H1 (cell line): ENCODE results near the gene LRR1. TPM values are rescaled to one million over a fixed set of nuclear protein-coding genes. Genes with fewer than 3 reads are reported as not detected.
A peak's percentile ranks its signal among the peaks of the same experiment; 100 is the strongest.

Experiments
- CTCF ChIA-PET: fragments of 300-600 bp; sonication (Branson Sonifier 250); formaldehyde crosslinking; loops from one replicate; lab custom pipeline; 2021; ENCODE audit not compliant: partially characterized antibody; lab: Charles Lee
- POLR2A ChIA-PET: fragments of 300-600 bp; sonication (Branson Sonifier 250); formaldehyde crosslinking; loops from one replicate; lab custom pipeline; 2021; ENCODE audit warnings: inconsistent platforms; ENCODE audit not compliant: partially characterized antibody; lab: Charles Lee
- DNase-seq, 2 experiments: peaks; one replicate each; pipeline versions ENCODE4 v3.0.0 to v3.0.0-alpha.2; 2010 to 2022; ENCODE audit warnings: low spot score in 2 of 2, low read depth in 1 of 2, mixed read lengths in 1 of 2
- FAIRE-seq: peaks from 2 replicates; lab custom pipeline; 2011; peaks lifted over from hg19 to GRCh38; lab: Jason Lieb, UNC
- H2AFZ ChIP-seq: 2 replicates; pipeline ENCODE4 v1.8.1; 2012; ENCODE audit warnings: low read length, inconsistent platforms
- H2AK5ac ChIP-seq: 2 replicates; pipeline ENCODE4 v1.6.1; 2013; ENCODE audit warnings: low read depth, low read length
- H2BK120ac ChIP-seq: replicated peaks from 2 replicates; pipeline ENCODE3; 2013; ENCODE audit warnings: low read depth, low read length, inconsistent platforms
- H2BK12ac ChIP-seq: 2 replicates; pipeline ENCODE4 v1.6.1; 2013; ENCODE audit warnings: low read depth, low read length
- H2BK15ac ChIP-seq: 2 replicates; pipeline ENCODE4 v1.6.1; 2013; ENCODE audit warnings: low read length
- H2BK20ac ChIP-seq: 2 replicates; pipeline ENCODE4 v1.6.1; 2013; ENCODE audit warnings: low read length
- H2BK5ac ChIP-seq: 2 replicates; pipeline ENCODE4 v1.6.1; 2013; ENCODE audit warnings: low read depth, low read length
- H3K14ac ChIP-seq: 2 replicates; pipeline ENCODE4 v1.6.1; 2013; ENCODE audit warnings: inconsistent platforms; ENCODE audit not compliant: insufficient read length
- H3K18ac ChIP-seq: 2 replicates; pipeline ENCODE4 v1.6.1; 2013; ENCODE audit warnings: low read length; ENCODE audit errors: extremely low read depth
- H3K23ac ChIP-seq: 2 replicates; pipeline ENCODE4 v1.6.1; 2013; ENCODE audit warnings: inconsistent platforms; ENCODE audit not compliant: insufficient read length
- H3K23me2 ChIP-seq: 2 replicates; pipeline ENCODE4 v1.6.1; 2013; ENCODE audit warnings: low read depth, low read length
- H3K27ac ChIP-seq: 2 replicates; pipeline ENCODE4 v1.6.1; 2011; ENCODE audit warnings: low read depth, low read length, inconsistent platforms
- H3K27me3 ChIP-seq, 4 experiments: replicated peaks in 1 of 4; 1 replicate in 1 of 4; 2 replicates in 3 of 4; pipeline versions ENCODE4 v1.6.1 to v1.8.1; 2011 to 2013; ENCODE audit warnings: low read length in 3 of 4, mild to moderate bottlenecking in 3 of 4, inconsistent platforms in 2 of 4, mixed read lengths in 2 of 4, moderate library complexity in 1 of 4; ENCODE audit not compliant: control insufficient read depth in 3 of 4, insufficient read depth in 3 of 4; ENCODE audit errors: extremely low read depth in 1 of 4
- H3K36me3 ChIP-seq, 4 experiments: 2 replicates each; pipeline versions ENCODE4 v1.6.1 to v1.8.1; 2011 to 2013; ENCODE audit warnings: mild to moderate bottlenecking in 4 of 4, low read length in 3 of 4, moderate library complexity in 2 of 4, control low read depth in 1 of 4, inconsistent platforms in 1 of 4; ENCODE audit not compliant: insufficient read depth in 4 of 4, control insufficient read depth in 2 of 4
- H3K4ac ChIP-seq: replicated peaks from 2 replicates; pipeline ENCODE3; 2013; ENCODE audit warnings: low read length, low read depth, mixed read lengths, inconsistent platforms; ENCODE audit not compliant: insufficient read length
- H3K4me1 ChIP-seq, 4 experiments: replicated peaks in 1 of 4; 1 replicate in 1 of 4; 2 replicates in 3 of 4; pipeline versions ENCODE4 v1.6.1 to v1.8.1; 2011 to 2013; ENCODE audit warnings: low read length in 3 of 4, inconsistent platforms in 2 of 4, mixed read lengths in 1 of 4; ENCODE audit not compliant: insufficient read depth in 4 of 4, control insufficient read depth in 3 of 4
- H3K4me2 ChIP-seq, 2 experiments: 2 replicates each; pipeline versions ENCODE4 v1.6.1 to v1.8.1; 2011 to 2013; ENCODE audit warnings: low read depth in 2 of 2, low read length in 2 of 2, control low read depth in 1 of 2, inconsistent platforms in 1 of 2, mild to moderate bottlenecking in 1 of 2; ENCODE audit not compliant: insufficient read depth in 1 of 2
- H3K4me3 ChIP-seq, 4 experiments: fragments of 200-600, 300-600 bp in 1 of 4; sonication (generic), shearing (Covaris generic), sonication (Bioruptor Twin) in 1 of 4; 2 replicates each; pipeline versions ENCODE4 v1.5.1 to v1.8.1; 2011 to 2016; ENCODE audit warnings: low read length in 4 of 4, low read depth in 3 of 4, control low read depth in 2 of 4, inconsistent platforms in 2 of 4, mild to moderate bottlenecking in 2 of 4, mixed read lengths in 1 of 4, moderate library complexity in 1 of 4; ENCODE audit not compliant: insufficient read depth in 2 of 4; ENCODE audit errors: extremely low read depth in 1 of 4
- H3K56ac ChIP-seq: replicated peaks from 2 replicates; pipeline ENCODE3; 2013; ENCODE audit warnings: low read depth, mild to moderate bottlenecking, mixed read lengths, low read length, inconsistent platforms; ENCODE audit not compliant: insufficient read length
- H3K79me1 ChIP-seq: 2 replicates; pipeline ENCODE4 v1.6.1; 2013; ENCODE audit warnings: low read depth, low read length, control low read depth
- H3K79me2 ChIP-seq, 2 experiments: 2 replicates each; pipeline versions ENCODE4 v1.6.1 to v1.8.1; 2012 to 2013; ENCODE audit warnings: low read length in 2 of 2, mild to moderate bottlenecking in 2 of 2, inconsistent platforms in 1 of 2; ENCODE audit not compliant: insufficient read depth in 2 of 2, control insufficient read depth in 1 of 2
- H3K9ac ChIP-seq, 4 experiments: replicated peaks in 1 of 4; 1 replicate in 1 of 4; 2 replicates in 3 of 4; pipeline versions ENCODE4 v1.6.1 to v1.8.1; 2011 to 2013; ENCODE audit warnings: low read depth in 3 of 4, low read length in 3 of 4, control low read depth in 2 of 4, mild to moderate bottlenecking in 2 of 4, moderate library complexity in 2 of 4, inconsistent platforms in 1 of 4; ENCODE audit errors: extremely low read depth in 1 of 4
- H3K9me3 ChIP-seq, 2 experiments: 2 replicates each; pipeline versions ENCODE4 v1.6.1 to v1.8.1; 2012 to 2013; ENCODE audit warnings: mild to moderate bottlenecking in 2 of 2, moderate library complexity in 2 of 2, control low read depth in 1 of 2, inconsistent platforms in 1 of 2, low read depth in 1 of 2, low read length in 1 of 2, mixed read lengths in 1 of 2; ENCODE audit not compliant: insufficient read depth in 2 of 2
- H4K20me1 ChIP-seq, 2 experiments: replicated peaks in 1 of 2; 2 replicates each; pipeline versions ENCODE3 to v1.8.1; 2011 to 2013; ENCODE audit warnings: inconsistent platforms in 2 of 2, low read length in 2 of 2, mild to moderate bottlenecking in 1 of 2; ENCODE audit not compliant: insufficient read depth in 2 of 2, control insufficient read depth in 1 of 2
- H4K5ac ChIP-seq: 2 replicates; pipeline ENCODE4 v1.6.1; 2013; ENCODE audit warnings: low read length, low read depth, mixed read lengths, inconsistent platforms; ENCODE audit not compliant: insufficient read length
- H4K8ac ChIP-seq: 2 replicates; pipeline ENCODE4 v1.8.0; 2013; ENCODE audit warnings: mild to moderate bottlenecking, moderate library complexity, low read length, inconsistent platforms; ENCODE audit not compliant: insufficient read depth; ENCODE audit errors: extremely low read depth
- H4K91ac ChIP-seq: replicated peaks from 2 replicates; pipeline ENCODE3; 2013; ENCODE audit warnings: low read length, mixed read lengths, inconsistent platforms; ENCODE audit not compliant: insufficient read length
- SIX5 ChIP-seq: IDR thresholded peaks from 2 replicates; pipeline ENCODE4 v1.6.1; 2011; ENCODE audit warnings: mild to moderate bottlenecking, low read depth, low read length
- WGBS, 2 experiments: shearing (Covaris generic) in 1 of 2; methylation state at CpG; one replicate each; pipeline versions ENCODE4 v1.1.6 to v1.1.7; 2013 to 2015; ENCODE audit warnings: low lambda C conversion rate in 2 of 2, mixed read lengths in 2 of 2, inconsistent platforms in 1 of 2, low coverage in 1 of 2, missing lambda C conversion rate in 1 of 2; ENCODE audit not compliant: insufficient replicate concordance in 2 of 2, insufficient coverage in 1 of 2, insufficient read length in 1 of 2; ENCODE audit errors: extremely low coverage in 1 of 2, missing lambda C conversion rate in 1 of 2; 5-methylcytosine and 5-hydroxymethylcytosine counted together
- polyA plus RNA-seq, 7 experiments: library from polyadenylated mRNA; depleted of rRNA in 3 of 7; stranded (reverse) in 5 of 7; unstranded in 2 of 7; fragments of >200 nt in 5 of 7; fragments of 200-250 nt in 2 of 7; gene quantifications; 1 replicate in 5 of 7; 2 replicates in 1 of 7; 4 replicates in 1 of 7; pipeline versions ENCODE4 v1.2.1 to v1.2.3, GENCODE V29; 2011 to 2013; ENCODE audit warnings: missing spikeins in 2 of 7, mixed read lengths in 2 of 7
- total RNA-seq: library from RNA; stranded (reverse); fragmentation: NEBNext Ultra II Directional; extraction: Animal tissue kit (Norgen Biotek cat#: 25700); gene quantifications from 2 replicates; pipeline ENCODE4 v1.2.1, GENCODE V29; 2021
- TF ChIP-seq, protein P1 (sequence below): IDR thresholded peaks from 2 replicates; pipeline ENCODE4 v1.6.1; 2012; ENCODE audit warnings: inconsistent platforms

The LRR1 gene
- total and polyA plus RNA-seq, 2 of the 8 experiments (the other 6 are each of a cell fraction or from before 2014, with no cell fraction given), result 30.7 to 37.5 TPM

GRCh38 chr14:49549881-49550280 lies 48.9 kb upstream of the LRR1 start:
- Histone ChIP-seq H3K14ac (no peak overlapping the region), H2BK15ac (no peak overlapping the region; the same call in 1 of the 2 replicates), H2AFZ (peak overlapping the region; percentile 31), H3K23ac (no peak overlapping the region), H3K79me2 (no peaks in the 10 kb centered on the region), H3K9ac (no peak overlapping the region), H3K27ac (no peak overlapping the region), H4K91ac (no peak overlapping the region), H3K9me3 (no peaks in the 10 kb centered on the region; a peak in 2 of 4 replicates), H2BK5ac (no peak overlapping the region; the same call in 1 of the 2 replicates), H3K4me2 (peak overlapping the region; percentile 18 to 40; a peak in 3 of 4 replicates), H3K23me2 (no peaks in the 10 kb centered on the region; the same call in 1 of the 2 replicates), H2BK12ac (no peak overlapping the region), H3K4me3 (peak overlapping the region in 3 of 4 experiments; percentile 6 to 37 (median 8); a peak in 2 of 8 replicates), H2BK20ac (no peak overlapping the region), H2AK5ac (no peak overlapping the region), H3K4ac (no peak overlapping the region), H3K18ac (0 out of 2 replicates have a peak overlapping the region, but pooled peaks have one; percentile 1), H3K4me1 (peaks cover 0 to 9% (median 6%) of the 10 kb centered on the region in 4 experiments; a peak in 3 of 7 replicates), H4K5ac (peak overlapping the region; percentile 62), H3K79me1 (no peaks in the 10 kb centered on the region), H3K56ac (no peak overlapping the region), H3K27me3 (no peaks in the 10 kb centered on the region), H3K36me3 (no peaks in the 10 kb centered on the region), H4K20me1 (no peaks in the 10 kb centered on the region), H4K8ac (no peak overlapping the region), H2BK120ac (no peak overlapping the region)
- ChIA-PET POLR2A (interaction anchor here (0.6 to 1.6 kb wide), 6 partner anchors 12 to 1299 kb away, joined by 3 to 10 read pairs (median 3); partner anchors contain the start of gene RPS29), CTCF (interaction anchor here (0.6 to 3.0 kb wide), 13 partner anchors 13 to 381 kb away, joined by 3 to 40 read pairs (median 4); no protein-coding TSS in a partner anchor)
- 48% methylated on average over 4 of the region's 4 CpGs; no CpG with 5 or more reads in 1 of the 2 experiments for WGBS, 2 experiments
- DNase-seq (peak; percentile 13 to 67), FAIRE-seq (peak; percentile 13)
- TF ChIP-seq, protein P1, sequence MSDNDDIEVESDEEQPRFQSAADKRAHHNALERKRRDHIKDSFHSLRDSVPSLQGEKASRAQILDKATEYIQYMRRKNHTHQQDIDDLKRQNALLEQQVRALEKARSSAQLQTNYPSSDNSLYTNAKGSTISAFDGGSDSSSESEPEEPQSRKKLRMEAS, result peak; percentile 7; the same call in 1 of the 2 replicates
- TF ChIP-seq SIX5, result no peak
- TF ChIP-seq, all 59 proteins: peak for 1
